ENCODE data around the gene SLC7A6. TPM values are rescaled to one million over a fixed set of nuclear protein-coding genes. Genes with fewer than 3 reads are reported as not detected.

The SLC7A6 gene
- total and polyA plus RNA-seq, 2 of the 13 experiments (the other 11 are each of a cell fraction or from before 2014, with no cell fraction given), result 35.8 to 70.8 TPM

DNA sequence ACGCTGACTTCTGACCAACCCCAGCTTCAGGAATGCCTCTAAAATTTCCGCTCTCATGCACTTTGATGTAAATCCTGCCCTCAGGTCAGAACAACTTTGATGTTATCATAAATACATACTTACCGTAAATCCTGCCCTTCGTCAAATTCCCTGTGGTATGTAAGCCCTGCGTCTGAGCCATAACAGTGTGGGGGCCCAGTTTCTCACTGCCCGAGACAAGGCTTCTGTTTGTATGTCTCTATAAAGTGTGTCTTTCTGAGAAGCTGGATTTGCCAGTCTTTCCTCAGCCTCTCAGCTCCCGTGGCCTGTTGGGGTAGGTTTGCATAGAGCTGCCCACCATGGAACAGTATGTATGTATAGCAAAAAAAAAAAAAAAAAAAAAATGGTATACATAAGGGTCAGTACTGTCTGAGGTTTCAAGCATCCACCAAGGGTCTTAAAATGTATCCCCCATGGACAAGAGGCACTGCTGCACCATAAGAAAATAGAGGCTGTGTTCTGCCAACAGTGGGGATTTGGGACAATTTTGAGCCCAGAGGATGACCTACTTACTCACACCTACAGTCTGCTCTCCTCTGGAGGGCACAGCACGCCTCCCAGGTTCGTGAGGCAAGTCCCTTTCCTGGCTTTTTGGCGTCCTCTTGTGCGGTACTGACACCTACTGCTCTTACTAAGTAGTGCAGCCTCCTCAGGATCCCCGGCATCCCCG lies 64.0 kb downstream of the SLC7A6 start (continued):
- TF ChIP-seq EZH2 (conservative IDR thresholded peaks at IDR 0.05; ENCODE audit: low read depth, low read length), result no peak
- no peak for TF ChIP-seq JARID2 (CRISPR knock-in tag; IDR thresholded peaks at IDR 0.05; ENCODE audit: insufficient replicate concordance)
- no peak; the same call in 1 of the 2 replicates for TF ChIP-seq MYC (CRISPR knock-in tag; IDR thresholded peaks at IDR 0.05; ENCODE audit: borderline replicate concordance)
- TF ChIP-seq NR3C1 (CRISPR knock-in tag; IDR thresholded peaks at IDR 0.05), result no peak
- TF ChIP-seq ZNF260 (CRISPR knock-in tag; IDR thresholded peaks at IDR 0.05; ENCODE audit: borderline replicate concordance, low read depth), result no peak
- no peak for TF ChIP-seq FOXJ3 (CRISPR knock-in tag; IDR thresholded peaks at IDR 0.05; ENCODE audit: borderline replicate concordance)
- no peak for TF ChIP-seq SP2 (CRISPR knock-in tag; IDR thresholded peaks at IDR 0.05)
- TF ChIP-seq MLX (CRISPR knock-in tag; IDR thresholded peaks at IDR 0.05), result no peak; the same call in 1 of the 2 replicates
- TF ChIP-seq, protein P1, sequence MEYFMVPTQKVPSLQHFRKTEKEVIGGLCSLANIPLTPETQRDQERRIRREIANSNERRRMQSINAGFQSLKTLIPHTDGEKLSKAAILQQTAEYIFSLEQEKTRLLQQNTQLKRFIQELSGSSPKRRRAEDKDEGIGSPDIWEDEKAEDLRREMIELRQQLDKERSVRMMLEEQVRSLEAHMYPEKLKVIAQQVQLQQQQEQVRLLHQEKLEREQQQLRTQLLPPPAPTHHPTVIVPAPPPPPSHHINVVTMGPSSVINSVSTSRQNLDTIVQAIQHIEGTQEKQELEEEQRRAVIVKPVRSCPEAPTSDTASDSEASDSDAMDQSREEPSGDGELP (IDR thresholded peaks at IDR 0.05; ENCODE audit: borderline replicate concordance, low read depth), result no peak
- peak; percentile 98 for TF ChIP-seq STAG1 (CRISPR knock-in tag; IDR thresholded peaks at IDR 0.05)
- TF ChIP-seq, protein P2, sequence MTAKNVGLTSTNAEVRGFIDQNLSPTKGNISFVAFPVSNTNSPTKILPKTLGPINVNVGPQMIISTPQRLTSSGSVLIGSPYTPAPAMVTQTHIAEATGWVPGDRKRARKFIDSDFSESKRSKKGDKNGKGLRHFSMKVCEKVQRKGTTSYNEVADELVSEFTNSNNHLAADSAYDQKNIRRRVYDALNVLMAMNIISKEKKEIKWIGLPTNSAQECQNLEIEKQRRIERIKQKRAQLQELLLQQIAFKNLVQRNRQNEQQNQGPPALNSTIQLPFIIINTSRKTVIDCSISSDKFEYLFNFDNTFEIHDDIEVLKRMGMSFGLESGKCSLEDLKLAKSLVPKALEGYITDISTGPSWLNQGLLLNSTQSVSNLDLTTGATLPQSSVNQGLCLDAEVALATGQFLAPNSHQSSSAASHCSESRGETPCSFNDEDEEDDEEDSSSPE (CRISPR knock-in tag; IDR thresholded peaks at IDR 0.05), result no peak
- no peak for TF ChIP-seq CERS6 (CRISPR knock-in tag; IDR thresholded peaks at IDR 0.05)
- TF ChIP-seq, protein P3, sequence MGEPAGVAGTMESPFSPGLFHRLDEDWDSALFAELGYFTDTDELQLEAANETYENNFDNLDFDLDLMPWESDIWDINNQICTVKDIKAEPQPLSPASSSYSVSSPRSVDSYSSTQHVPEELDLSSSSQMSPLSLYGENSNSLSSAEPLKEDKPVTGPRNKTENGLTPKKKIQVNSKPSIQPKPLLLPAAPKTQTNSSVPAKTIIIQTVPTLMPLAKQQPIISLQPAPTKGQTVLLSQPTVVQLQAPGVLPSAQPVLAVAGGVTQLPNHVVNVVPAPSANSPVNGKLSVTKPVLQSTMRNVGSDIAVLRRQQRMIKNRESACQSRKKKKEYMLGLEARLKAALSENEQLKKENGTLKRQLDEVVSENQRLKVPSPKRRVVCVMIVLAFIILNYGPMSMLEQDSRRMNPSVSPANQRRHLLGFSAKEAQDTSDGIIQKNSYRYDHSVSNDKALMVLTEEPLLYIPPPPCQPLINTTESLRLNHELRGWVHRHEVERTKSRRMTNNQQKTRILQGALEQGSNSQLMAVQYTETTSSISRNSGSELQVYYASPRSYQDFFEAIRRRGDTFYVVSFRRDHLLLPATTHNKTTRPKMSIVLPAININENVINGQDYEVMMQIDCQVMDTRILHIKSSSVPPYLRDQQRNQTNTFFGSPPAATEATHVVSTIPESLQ (CRISPR knock-in tag; conservative IDR thresholded peaks at IDR 0.05), result no peak
- TF ChIP-seq NPAS2 (CRISPR knock-in tag; IDR thresholded peaks at IDR 0.05; ENCODE audit: borderline replicate concordance), result no peak
- TF ChIP-seq ZNF598 (CRISPR knock-in tag; IDR thresholded peaks at IDR 0.05; ENCODE audit: borderline replicate concordance), result no peak
- TF ChIP-seq RFXAP (CRISPR knock-in tag; IDR thresholded peaks at IDR 0.05; ENCODE audit: borderline replicate concordance), result no peak
- TF ChIP-seq SRSF9 (IDR thresholded peaks at IDR 0.05; ENCODE audit: borderline replicate concordance, insufficient read depth, low read depth, low read length, poor library complexity, severe bottlenecking), result no peak
- TF ChIP-seq LCORL (IDR thresholded peaks at IDR 0.05), result no peak
- peak; percentile 64; the same call in 1 of the 2 replicates for TF ChIP-seq LCORL (CRISPR knock-in tag; IDR thresholded peaks at IDR 0.05)
- no peak for TF ChIP-seq ATF1 (CRISPR knock-in tag; IDR thresholded peaks at IDR 0.05)
